22Rv1 (cell line): ENCODE measurements around the gene NRCAM.

Experiments used
- H3K27ac ChIP-seq: fragments of 450-650 bp; 2 replicates; pipeline ENCODE4 v1.5.1; 2017
- CTCF ChIP-seq: fragments of 450-650 bp; IDR thresholded peaks from 2 replicates; pipeline ENCODE4 v1.5.1; 2017; ENCODE audit warnings: mild to moderate bottlenecking
- ZFX ChIP-seq: fragments of 450-650 bp; IDR thresholded peaks from 2 replicates; pipeline ENCODE4 v1.6.1; 2017; ENCODE audit warnings: antibody characterized with exemption, borderline replicate concordance

Gene NRCAM

GRCh38 chr7:108234281-108234680 lies 222.0 kb downstream of the NRCAM start:
- peak overlapping the region; percentile 62 for H3K27ac ChIP-seq
- no peak for TF ChIP-seq ZFX
- TF ChIP-seq CTCF, result no peak

GRCh38 chr7:108232076-108232475 lies 224.2 kb downstream of the NRCAM start:
- no peak overlapping the region for H3K27ac ChIP-seq
- TF ChIP-seq ZFX, result no peak
- no peak for TF ChIP-seq CTCF

DNA sequence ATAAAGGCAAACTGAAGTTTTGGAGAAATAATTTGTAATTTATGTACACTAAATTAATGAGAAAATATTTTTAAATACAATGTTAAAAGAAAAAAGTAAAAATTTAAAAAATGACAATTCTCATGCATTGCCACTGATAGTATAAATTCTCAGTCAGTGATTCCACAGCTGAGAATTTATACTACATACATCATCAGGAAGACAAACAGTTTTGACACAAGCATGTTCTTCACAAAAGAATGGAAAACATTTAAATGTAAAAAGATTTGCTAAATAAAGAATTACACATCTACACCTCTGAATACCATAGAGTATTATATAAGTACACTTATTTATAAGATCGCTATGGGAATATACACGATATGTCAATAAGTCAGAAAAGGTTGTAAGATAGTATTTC lies 225.0 kb downstream of the NRCAM start:
- no peak overlapping the region for H3K27ac ChIP-seq
- TF ChIP-seq CTCF, result no peak
- no peak for TF ChIP-seq ZFX

DNA sequence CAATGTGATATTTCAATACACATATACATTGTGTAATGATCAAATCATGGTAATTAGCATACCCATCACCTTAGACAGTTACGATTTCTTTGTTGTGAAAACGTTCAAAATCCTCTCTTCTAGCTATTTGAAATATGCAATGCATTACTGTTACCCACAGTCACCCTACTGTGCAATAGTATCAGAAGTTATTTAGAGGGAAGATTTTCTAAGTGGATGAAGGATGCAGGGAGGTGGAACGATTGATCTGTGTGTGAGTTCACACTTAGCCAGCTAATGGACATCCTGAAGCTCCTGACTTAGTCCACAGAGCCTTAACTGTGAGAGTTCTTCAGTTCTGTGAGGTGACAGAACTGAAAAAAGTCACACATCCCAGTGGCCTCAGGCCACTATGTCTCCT lies 228.9 kb downstream of the NRCAM start:
- TF ChIP-seq ZFX (no peak), CTCF (no peak)
- H3K27ac ChIP-seq, result no peak overlapping the region

DNA sequence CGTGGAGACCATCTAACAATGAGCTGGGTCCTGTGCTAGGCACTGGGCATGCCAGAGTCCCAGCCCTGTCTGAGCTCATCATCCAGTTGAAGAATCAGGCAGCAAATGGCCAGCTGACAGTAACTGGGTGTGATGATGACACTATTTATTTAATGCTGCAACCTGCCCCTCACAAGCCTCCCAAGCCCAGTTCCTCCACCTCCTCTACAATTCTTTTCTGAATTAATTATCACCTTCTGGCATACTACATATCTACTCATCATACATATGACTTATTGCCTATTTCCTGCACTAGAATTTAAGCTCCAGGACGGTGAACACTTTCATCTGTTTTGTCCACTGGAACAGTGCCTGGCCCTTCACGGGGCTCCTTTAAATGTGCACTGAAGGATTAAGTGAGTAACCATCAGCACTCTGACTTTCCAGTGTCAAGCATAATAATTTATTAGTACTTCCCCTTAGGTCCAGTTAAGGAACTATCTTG lies 229.4 kb downstream of the NRCAM start:
- H3K27ac ChIP-seq, result no peak overlapping the region
- TF ChIP-seq CTCF (no peak), ZFX (no peak)

DNA sequence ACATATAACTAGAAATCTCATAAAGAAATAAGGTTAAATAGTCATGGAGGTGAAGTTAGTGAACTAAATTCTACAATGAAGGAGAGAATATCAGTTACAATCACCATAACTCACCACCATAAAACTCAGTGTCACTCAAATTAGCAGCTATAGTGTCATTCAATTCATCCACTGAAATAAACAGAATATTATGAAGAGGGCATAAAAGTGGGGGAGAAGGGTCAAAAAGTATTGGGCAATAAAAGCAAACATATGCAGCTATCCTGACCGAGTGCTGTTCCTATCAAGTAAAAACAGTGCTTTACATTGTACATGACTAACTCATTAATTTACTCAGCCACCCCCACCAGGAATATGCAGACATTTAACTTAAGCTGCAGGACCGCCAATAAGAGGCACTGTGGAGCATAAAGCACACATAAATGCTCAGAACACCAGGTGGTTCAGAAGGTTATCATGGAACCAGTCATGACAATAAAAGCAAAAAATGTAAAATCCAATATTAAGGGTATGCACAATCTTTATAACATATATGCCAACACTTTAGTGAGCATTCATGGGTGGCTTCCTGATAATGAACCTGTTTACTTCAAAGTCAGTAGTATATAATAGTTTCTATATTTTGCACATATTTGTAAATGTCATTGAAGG lies 230.6 kb downstream of the NRCAM start:
- TF ChIP-seq CTCF, result no peak; the same call in 1 of the 2 replicates
- no peak for TF ChIP-seq ZFX
- no peak overlapping the region for H3K27ac ChIP-seq

DNA sequence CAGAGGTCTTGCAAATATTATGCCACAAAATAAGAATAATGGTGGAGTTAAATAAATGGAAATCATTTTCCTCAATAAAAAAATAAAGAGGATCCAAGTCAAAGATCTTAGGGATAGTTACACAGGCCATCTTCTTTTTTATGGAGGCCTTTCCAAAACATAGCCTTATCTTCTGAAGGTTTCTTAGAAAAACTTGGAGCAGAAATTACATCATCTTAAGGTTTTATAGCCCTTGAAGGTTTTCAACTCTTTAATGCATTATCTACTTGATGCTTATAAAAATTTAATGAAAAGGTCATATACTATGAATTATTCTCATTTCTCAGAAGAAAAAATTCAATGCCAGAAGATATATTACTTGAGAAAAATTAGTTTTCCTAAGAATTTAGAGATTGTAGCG lies 231.8 kb downstream of the NRCAM start:
- TF ChIP-seq ZFX (no peak), CTCF (no peak)
- no peak overlapping the region for H3K27ac ChIP-seq
